Epithelial cell of esophagus (primary cell): ENCODE measurements around the gene ADAMTS2.

Source experiments
- DNase-seq: peaks from one replicate; pipeline ENCODE4 v3.0.0; 2010; ENCODE audit warnings: low read depth
- H3K4me3 ChIP-seq: 2 replicates; pipeline ENCODE4 v1.5.1; 2011; ENCODE audit warnings: mild to moderate bottlenecking, low read length, control low read depth
- CTCF ChIP-seq: IDR thresholded peaks from 2 replicates; pipeline ENCODE4 v1.5.1; 2011; ENCODE audit warnings: low read depth, mild to moderate bottlenecking, low read length, control low read depth, inconsistent platforms; ENCODE audit not compliant: insufficient read depth; ENCODE audit errors: missing control alignments

ADAMTS2 gene

GRCh38 chr5:179128041-179128365, 217.3 kb downstream of the ADAMTS2 start:
- no peak for DNase-seq
- no peak for TF ChIP-seq CTCF
- no peak overlapping the region for H3K4me3 ChIP-seq

GRCh38 chr5:179127136-179128040, 217.9 kb downstream of the ADAMTS2 start:
- no peak overlapping the region for H3K4me3 ChIP-seq
- no peak for TF ChIP-seq CTCF
- no peak for DNase-seq

- no peak for TF ChIP-seq CTCF
- DNase-seq = no peak
- no peak overlapping the region for H3K4me3 ChIP-seq
Observed at GRCh38 chr5:179126506-179126991, 218.7 kb downstream of the ADAMTS2 start.

DNA sequence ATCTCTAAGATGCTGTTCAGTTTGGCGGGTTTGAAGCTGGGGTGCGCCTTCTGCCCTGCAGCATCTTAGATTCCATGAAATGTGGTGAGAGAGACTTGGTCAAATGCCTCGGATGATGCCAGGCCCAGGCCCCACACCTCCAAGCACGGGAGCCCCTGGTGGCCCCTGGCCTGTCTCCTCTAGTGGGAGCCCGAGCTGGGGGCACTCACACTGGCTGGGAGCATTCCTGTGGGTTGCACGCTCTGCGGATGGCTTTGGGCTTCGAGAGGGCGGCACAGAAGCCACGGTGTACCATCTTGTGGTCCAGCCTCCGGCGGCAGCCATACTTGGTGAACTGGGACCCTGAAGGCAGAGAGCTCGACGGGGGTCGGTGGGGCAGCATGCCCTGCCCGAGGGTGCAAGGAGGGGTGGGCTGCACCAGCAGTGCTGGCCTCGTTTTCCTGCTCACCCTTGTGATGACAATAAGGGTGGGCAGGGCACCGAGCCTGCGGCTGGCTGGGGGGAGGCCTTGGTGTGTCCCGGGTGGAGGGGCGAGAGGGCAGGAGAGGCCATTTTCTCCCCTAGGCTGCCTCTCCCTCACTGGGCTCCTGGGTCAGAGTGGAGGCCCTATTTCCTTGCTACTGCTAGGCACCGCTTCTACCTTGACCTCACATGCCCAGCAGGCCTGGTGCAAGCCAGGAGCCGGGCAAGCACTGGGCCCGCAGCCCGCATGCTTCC, 219.3 kb downstream of the ADAMTS2 start:
- TF ChIP-seq CTCF = no peak
- DNase-seq = no peak
- H3K4me3 ChIP-seq = no peak overlapping the region

DNA sequence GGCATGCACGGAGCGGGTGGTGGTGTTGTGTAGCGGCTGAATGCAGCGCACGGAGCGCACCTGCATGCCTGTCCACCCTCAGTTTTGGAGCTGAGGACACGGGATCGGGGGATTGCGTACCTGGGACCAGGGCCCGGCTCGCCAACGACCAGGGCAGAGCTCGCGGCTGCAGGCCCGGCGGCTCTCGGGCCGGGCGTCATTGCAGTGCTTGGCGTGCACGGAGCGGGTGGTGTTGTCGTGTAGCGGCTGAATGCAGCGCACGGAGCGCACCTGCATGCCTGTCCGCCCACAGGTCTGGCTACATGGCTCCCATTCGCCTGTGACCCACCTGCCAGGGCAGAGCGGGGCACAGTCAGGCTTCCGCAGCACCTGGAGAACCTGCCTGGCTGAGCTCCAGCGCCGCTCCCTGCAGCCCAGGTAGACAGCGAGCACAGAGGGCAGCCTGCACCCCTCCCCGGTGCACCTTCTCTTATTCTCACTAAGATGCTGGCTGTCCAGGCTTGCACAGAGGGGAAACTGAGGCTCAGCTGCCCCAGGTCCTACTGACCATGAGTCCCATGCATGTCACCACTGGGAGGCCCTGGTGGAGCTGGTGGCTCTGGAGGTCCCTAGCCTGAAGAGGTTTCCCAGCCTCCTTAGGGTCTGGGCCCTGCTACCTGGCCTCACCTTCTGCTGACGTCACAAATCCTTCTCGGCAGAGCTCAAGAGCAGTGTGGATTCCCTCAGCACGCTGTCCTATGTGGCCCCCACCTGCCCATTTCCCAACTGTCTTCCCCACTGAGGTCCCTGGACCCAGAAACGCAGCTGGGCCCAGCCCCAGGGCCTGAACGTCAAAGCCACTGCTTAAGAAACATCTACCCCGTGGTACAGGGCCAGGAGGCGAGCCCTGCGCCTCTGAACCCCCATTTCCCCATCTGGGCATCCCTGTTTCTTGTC, 220.1 kb downstream of the ADAMTS2 start:
- DNase-seq = no peak
- no peak for TF ChIP-seq CTCF
- H3K4me3 ChIP-seq = no peak overlapping the region

DNA sequence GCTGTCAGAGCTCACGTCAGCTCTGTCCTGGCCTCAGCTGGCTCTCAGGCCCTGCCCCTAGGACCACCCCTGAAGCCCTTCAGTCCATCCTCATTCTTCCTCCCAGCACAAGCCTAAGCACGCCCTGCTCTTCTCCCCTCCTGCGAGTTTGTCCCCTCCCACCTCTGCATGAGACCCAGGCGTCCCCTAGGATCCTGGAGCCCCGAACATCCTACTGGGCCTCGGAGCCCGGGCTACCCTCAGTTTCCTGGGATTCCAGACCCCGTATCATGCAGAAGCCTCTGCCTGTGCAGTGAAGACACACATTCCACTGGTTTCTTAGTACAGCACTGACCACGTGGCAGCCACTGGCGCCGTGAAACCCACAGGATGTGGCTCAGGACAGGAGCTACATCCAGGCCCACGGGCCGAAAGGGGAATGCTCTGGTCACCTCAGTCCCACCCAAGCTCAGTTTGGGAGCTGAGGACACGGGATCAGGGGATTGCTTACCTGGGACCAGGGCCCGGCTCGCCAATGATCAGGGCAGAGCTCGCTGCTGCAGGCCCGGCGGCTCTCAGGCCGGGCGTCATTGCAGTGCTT, 220.9 kb downstream of the ADAMTS2 start:
- no peak for TF ChIP-seq CTCF
- DNase-seq = no peak
- H3K4me3 ChIP-seq = no peak overlapping the region
